ENCODE measurements around the gene PPP2CA. TPM values are rescaled to one million over a fixed set of nuclear protein-coding genes. Genes with fewer than 3 reads are reported as not detected.

Gene PPP2CA
- total RNA-seq, 1 experiment from 2014 or later, result 178 TPM

DNA sequence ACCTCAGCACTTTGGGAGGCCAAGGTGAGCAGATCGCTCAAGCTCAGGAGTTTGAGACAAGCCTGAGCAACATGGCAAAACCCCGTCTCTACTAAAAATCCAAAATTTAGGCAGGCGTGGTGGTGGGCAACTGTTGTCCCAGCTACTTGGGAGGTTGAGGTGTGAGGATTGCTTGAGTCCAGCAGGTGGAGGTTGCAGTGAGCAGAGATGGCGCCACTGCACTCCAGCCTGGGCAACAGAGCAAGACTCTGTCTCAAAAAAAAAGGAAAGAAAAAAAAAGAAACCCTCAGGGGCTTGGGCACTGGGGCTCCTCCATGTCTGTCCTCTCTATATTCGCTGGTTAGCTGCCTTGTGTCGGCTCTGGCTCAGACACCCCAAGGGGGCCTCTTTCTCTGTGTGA lies 10.9 kb upstream of the PPP2CA start:
- DNase-seq (ENCODE audit: low spot score), result no peak
- H3K4me1 Mint-ChIP-seq, result peaks cover 22% of the 10 kb centered on the region
- ChIA-PET CTCF (interaction anchor here (0.6 to 1.0 kb wide), 4 partner anchors 11 to 289 kb away, joined by 3 to 5 read pairs (median 3); partner anchors contain the start of genes JADE2 and PPP2CA), POLR2A (interaction anchor here (1.7 kb wide), 1 partner anchor 11 kb away, joined by 8 read pairs; the partner anchor contains the start of gene PPP2CA)
- H3K9me3 Mint-ChIP-seq, result no peaks in the 10 kb centered on the region
- peaks cover 9% of the 10 kb centered on the region; the same call in 1 of the 2 replicates for H3K27me3 Mint-ChIP-seq (ENCODE audit: low read depth)
- ATAC-seq, result no peak
- no peak overlapping the region for H3K27ac Mint-ChIP-seq
- no peak overlapping the region for H3K4me3 Mint-ChIP-seq
- TF ChIP-seq ZNF121 (CRISPR knock-in tag; IDR thresholded peaks at IDR 0.05) (peak; percentile 59; the same call in 1 of the 2 replicates), AR (CRISPR knock-in tag; IDR thresholded peaks at IDR 0.05) (no peak)
- no peaks in the 10 kb centered on the region for H3K36me3 Mint-ChIP-seq

GRCh38 chr5:134236318-134236717 lies 10.4 kb upstream of the PPP2CA start:
- no peaks in the 10 kb centered on the region for H3K36me3 Mint-ChIP-seq
- peaks cover 22% of the 10 kb centered on the region for H3K4me1 Mint-ChIP-seq
- H3K4me3 Mint-ChIP-seq, result no peak overlapping the region
- H3K27me3 Mint-ChIP-seq (ENCODE audit: low read depth), result peaks cover 9% of the 10 kb centered on the region; the same call in 1 of the 2 replicates
- ChIA-PET CTCF (interaction anchor here (0.6 to 1.2 kb wide), 5 partner anchors 8 to 289 kb away, joined by 3 to 5 read pairs (median 3); partner anchors contain the start of genes JADE2 and PPP2CA), POLR2A (interaction anchor here (0.6 to 1.7 kb wide), 2 partner anchors 10 to 122 kb away, joined by 3 to 8 read pairs; partner anchors contain the start of gene PPP2CA)
- no peak overlapping the region for H3K27ac Mint-ChIP-seq
- DNase-seq (ENCODE audit: low spot score) (no peak), ATAC-seq (no peak)
- H3K9me3 Mint-ChIP-seq, result no peaks in the 10 kb centered on the region
- TF ChIP-seq, protein P1, sequence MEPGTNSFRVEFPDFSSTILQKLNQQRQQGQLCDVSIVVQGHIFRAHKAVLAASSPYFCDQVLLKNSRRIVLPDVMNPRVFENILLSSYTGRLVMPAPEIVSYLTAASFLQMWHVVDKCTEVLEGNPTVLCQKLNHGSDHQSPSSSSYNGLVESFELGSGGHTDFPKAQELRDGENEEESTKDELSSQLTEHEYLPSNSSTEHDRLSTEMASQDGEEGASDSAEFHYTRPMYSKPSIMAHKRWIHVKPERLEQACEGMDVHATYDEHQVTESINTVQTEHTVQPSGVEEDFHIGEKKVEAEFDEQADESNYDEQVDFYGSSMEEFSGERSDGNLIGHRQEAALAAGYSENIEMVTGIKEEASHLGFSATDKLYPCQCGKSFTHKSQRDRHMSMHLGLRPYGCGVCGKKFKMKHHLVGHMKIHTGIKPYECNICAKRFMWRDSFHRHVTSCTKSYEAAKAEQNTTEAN (CRISPR knock-in tag; IDR thresholded peaks at IDR 0.05), result no peak
- TF ChIP-seq NR3C1 (CRISPR knock-in tag; conservative IDR thresholded peaks at IDR 0.05; ENCODE audit: low read depth), result no peak

GRCh38 chr5:134228624-134229023 lies 2.8 kb upstream of the PPP2CA start:
- Mint-ChIP-seq H3K27ac (no peak overlapping the region), H3K27me3 (ENCODE audit: low read depth) (no peaks in the 10 kb centered on the region)

More at GRCh38 chr5:134228624-134229023, 2.8 kb upstream of the PPP2CA start:
- H3K4me1 Mint-ChIP-seq, result peaks cover 22% of the 10 kb centered on the region
- ATAC-seq (no peak), DNase-seq (ENCODE audit: low spot score) (no peak)
- CTCF ChIA-PET, result interaction anchor here (0.7 to 1.0 kb wide), 2 partner anchors 89 to 189 kb away, joined by 3 to 4 read pairs; no protein-coding TSS in a partner anchor
- TF ChIP-seq ZNF416 (CRISPR knock-in tag; IDR thresholded peaks at IDR 0.05) (no peak), SMAD3 (CRISPR knock-in tag; IDR thresholded peaks at IDR 0.05; ENCODE audit: borderline replicate concordance) (no peak), ERG (CRISPR knock-in tag; IDR thresholded peaks at IDR 0.05) (no peak), TEAD4 (CRISPR knock-in tag; IDR thresholded peaks at IDR 0.05) (no peak), SOX15 (CRISPR knock-in tag; IDR thresholded peaks at IDR 0.05) (no peak), PRRX2 (CRISPR knock-in tag; IDR thresholded peaks at IDR 0.05) (no peak), JUN (CRISPR knock-in tag; IDR thresholded peaks at IDR 0.05) (no peak)
- TF ChIP-seq, protein P2, sequence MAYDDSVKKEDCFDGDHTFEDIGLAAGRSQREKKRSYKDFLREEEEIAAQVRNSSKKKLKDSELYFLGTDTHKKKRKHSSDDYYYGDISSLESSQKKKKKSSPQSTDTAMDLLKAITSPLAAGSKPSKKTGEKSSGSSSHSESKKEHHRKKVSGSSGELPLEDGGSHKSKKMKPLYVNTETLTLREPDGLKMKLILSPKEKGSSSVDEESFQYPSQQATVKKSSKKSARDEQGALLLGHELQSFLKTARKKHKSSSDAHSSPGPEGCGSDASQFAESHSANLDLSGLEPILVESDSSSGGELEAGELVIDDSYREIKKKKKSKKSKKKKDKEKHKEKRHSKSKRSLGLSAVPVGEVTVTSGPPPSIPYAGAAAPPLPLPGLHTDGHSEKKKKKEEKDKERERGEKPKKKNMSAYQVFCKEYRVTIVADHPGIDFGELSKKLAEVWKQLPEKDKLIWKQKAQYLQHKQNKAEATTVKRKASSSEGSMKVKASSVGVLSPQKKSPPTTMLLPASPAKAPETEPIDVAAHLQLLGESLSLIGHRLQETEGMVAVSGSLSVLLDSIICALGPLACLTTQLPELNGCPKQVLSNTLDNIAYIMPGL (CRISPR knock-in tag; IDR thresholded peaks at IDR 0.05), result no peak
- TF ChIP-seq, protein P3, sequence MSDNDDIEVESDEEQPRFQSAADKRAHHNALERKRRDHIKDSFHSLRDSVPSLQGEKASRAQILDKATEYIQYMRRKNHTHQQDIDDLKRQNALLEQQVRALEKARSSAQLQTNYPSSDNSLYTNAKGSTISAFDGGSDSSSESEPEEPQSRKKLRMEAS (CRISPR knock-in tag; IDR thresholded peaks at IDR 0.05), result no peak
- peaks cover 15% of the 10 kb centered on the region for H3K36me3 Mint-ChIP-seq
- POLR2A ChIA-PET, result interaction anchor here (0.7 kb wide), 1 partner anchor 15 kb away, joined by 3 read pairs; no protein-coding TSS in a partner anchor
- no peak overlapping the region for H3K4me3 Mint-ChIP-seq
- no peaks in the 10 kb centered on the region for H3K9me3 Mint-ChIP-seq

Measured in WTC11 (cell line).